Activated CD4-positive, alpha-beta T cell treated with anti-CD3 and anti-CD28 coated beads for 4 hours (primary cell): ENCODE data around the gene IFRD2.
A peak's percentile ranks its signal among the peaks of the same experiment; 100 is the strongest.

ENCODE experiments used
- DNase-seq, 2 donors: peaks; one replicate each; pipeline ENCODE4 v3.0.0-alpha.2; 2020

Gene IFRD2, protein sequence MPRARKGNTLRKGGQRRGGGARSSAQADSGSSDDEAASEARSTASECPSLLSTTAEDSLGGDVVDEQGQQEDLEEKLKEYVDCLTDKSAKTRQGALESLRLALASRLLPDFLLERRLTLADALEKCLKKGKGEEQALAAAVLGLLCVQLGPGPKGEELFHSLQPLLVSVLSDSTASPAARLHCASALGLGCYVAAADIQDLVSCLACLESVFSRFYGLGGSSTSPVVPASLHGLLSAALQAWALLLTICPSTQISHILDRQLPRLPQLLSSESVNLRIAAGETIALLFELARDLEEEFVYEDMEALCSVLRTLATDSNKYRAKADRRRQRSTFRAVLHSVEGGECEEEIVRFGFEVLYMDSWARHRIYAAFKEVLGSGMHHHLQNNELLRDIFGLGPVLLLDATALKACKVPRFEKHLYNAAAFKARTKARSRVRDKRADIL

DNA sequence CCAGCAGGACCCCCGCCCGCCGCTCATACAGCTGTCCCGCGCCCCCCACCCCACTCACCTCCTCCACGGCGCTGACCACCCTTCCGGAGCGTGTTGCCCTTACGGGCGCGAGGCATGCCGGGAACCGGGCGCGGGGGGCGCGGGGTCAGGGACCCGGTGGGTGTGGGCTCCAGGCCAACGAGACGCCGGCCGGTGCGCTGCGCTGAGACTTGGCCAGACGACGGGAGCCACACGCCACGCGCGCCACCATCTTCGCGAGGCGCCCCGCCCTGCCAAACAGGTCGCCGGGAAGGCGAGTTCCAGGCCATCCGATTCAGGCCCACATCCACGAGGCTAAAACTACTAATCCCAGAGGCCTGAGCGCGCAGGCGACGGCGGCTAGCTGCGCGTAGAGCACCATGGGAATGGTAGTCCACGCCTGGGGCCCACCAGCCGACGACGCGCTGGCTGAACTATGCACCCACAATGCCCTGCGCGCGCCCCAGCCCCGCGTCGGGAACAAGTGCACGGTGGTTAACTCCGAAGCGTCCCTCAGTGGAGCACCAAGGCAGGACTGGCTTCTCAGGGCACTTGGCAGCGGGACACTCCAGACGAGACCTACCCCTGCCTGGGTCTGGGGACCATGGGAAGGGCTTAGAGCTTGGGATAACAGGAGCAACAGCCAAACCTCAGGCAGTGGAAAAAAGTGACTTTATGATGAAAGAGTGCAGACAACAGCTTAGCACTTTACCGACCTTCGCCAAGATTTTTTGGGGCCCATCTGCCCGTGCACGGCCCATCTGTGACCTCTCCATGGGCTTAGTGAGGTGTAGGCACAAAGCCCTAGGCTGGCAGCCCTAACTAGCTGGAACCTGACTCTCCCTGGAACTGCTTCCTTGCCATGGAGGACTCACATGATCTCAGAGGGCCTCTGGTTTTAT lies at the start of gene IFRD2:
Gene IFRD2 (minus strand): TSS at position 271 of the 920 bp plus-strand sequence. CDS start 155 bp downstream, at position 116.
- DNase-seq: peak; percentile 94 to 95

DNA sequence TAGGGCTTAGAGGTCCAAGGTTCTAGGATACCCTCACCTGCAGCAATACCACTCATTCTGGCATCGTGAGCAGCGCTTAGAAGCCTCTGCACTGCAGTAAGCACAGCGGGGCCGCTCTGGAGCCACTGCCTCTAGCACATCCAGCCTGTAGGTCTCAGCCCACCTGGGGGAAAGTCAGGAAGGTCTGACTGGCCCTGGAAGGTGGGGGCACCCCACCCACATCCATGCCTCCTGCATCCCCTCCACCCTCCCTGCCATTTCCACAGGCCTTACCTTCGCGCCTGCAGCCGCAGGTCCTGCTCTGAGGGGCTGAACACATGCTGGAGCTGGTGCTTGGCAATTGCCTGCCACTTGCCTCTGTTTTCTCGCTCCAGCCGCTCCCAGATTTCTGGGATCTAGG lies 49.3 kb upstream of the IFRD2 start:
- no peak for DNase-seq

DNA sequence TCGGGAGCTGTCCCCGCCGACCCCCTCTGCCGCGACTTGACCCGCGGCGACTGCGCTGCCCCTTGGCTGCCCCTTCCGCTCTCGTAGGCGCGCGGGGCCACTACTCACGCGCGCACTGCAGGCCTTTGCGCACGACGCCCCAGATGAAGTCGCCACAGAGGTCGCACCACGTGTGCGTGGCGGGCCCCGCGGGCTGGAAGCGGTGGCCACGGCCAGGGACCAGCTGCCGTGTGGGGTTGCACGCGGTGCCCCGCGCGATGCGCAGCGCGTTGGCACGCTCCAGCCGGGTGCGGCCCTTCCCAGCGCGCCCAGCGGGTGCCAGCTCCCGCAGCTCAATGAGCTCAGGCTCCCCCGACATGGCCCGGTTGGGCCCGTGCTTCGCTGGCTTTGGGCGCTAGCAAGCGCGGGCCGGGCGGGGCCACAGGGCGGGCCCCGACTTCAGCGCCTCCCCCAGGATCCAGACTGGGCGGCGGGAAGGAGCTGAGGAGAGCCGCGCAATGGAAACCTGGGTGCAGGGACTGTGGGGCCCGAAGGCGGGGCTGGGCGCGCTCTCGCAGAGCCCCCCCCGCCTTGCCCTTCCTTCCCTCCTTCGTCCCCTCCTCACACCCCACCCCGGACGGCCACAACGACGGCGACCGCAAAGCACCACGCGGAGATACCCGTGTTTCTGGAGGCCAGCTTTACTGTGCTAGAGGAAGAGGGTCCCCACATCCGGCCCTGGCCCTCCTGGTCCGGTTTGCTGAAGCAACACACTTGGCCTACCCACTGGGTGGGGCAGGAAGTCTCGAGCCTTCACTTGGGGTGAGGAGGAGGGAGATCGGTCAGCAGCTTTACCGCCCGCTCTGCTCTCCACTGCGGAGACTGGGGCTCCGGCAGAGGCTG lies 48.5 kb upstream of the IFRD2 start, which contains the start of gene RASSF1:
Gene RASSF1 (minus strand): TSS at position 389 of the 882 bp plus-strand sequence. CDS start 31 bp downstream, at position 358.
- peak; percentile 48 to 54 for DNase-seq

DNA sequence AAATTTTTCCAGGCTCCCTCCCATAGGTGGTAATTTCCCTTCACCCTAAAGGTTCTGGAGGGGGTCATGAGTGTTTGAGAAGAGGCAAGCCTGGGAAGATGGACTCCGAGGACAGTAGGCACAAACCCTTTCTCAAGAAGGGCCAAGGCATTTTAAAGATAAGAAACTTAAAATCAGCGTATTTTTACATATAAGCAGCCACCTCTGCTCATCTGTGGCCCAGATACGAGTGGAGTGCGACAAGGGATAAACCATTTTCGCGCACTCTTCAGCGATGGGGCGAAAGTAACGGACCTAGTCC lies 47.9 kb upstream of the IFRD2 start:
- no peak for DNase-seq

DNA sequence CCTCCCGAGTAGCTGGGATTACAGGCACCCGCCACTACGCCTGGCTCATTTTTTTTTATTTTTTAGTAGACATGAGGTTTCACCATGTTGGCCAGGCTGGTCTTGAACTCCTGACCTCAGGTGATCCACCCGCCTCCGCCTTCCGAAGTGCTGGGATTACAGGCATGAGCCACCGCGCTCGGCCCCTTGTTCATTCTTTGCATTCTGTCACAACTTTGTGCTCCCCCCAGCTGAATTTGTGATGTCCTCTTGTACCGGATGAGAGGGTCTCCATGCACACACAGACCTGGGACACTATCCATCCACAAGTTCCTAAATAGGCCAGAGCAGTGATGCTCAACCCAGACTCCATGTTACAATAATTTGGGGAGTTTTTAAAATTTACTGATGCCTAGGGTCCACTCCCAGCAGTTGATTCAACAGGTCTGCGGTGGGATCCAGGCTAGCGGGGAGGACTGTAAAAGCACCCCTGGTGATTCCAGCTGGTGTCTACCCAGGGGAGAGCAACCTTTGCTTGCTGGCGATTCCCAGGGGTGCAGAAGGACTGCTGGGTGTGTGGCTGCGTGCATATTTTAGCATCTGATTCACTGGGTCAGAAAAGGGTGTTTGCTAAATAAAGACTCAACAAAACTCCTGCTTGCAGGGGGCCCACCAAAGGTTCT lies 47.4 kb upstream of the IFRD2 start:
- DNase-seq: no peak

DNA sequence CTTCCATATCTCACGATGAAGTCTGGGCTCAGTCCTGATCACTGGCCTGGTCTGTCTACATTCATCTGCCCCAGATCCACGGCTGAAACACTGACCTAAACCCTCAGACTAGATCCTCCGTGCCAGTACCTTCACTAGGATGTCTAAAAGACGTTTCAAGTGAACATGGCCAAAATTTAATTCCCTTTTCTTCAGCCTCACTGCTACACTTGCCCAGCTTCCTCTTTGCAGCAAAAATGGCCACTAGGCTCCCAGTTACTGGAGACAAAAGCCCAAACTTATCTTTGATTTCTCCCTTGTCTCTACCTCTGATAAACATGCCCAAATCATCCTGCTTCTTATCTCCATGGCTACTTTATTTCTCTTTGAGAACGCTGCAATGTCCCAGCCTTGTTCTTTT lies 46.7 kb upstream of the IFRD2 start:
- DNase-seq: no peak

DNA sequence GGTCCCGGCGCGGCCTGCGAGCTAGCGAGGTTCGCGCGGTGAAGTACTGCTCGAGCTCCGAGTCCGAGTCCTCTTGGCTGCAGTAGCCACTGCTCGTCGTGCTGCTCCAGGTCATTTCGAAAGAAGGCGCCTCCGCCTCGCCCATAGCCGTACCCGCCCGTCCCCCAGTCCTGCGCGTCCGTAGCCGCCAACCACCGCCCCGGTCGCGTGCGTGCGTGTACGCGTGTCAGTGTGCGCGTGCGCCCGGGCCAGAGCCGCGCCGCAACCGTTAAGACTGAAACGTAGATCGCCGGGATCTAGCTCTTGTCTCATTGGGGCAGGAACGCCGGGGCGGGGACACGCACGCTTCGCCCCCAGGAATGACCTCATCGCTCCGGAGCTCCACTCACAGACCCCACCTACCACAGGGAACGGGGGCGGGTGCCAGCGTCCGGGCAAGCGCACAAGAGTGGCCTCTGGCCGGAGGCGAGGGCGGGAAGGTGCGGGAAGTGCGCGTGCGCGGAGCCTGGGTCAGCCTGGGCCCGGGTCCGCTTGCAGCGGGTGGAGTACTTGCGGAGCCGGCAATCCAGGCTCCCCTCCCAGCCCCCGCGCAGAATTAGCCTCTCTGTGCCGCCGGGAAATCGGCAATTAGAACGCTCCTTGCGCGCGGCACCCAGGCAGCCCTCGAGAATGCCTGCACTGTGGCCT lies 45.1 kb upstream of the IFRD2 start:
- peak; percentile 93 to 95 for DNase-seq

DNA sequence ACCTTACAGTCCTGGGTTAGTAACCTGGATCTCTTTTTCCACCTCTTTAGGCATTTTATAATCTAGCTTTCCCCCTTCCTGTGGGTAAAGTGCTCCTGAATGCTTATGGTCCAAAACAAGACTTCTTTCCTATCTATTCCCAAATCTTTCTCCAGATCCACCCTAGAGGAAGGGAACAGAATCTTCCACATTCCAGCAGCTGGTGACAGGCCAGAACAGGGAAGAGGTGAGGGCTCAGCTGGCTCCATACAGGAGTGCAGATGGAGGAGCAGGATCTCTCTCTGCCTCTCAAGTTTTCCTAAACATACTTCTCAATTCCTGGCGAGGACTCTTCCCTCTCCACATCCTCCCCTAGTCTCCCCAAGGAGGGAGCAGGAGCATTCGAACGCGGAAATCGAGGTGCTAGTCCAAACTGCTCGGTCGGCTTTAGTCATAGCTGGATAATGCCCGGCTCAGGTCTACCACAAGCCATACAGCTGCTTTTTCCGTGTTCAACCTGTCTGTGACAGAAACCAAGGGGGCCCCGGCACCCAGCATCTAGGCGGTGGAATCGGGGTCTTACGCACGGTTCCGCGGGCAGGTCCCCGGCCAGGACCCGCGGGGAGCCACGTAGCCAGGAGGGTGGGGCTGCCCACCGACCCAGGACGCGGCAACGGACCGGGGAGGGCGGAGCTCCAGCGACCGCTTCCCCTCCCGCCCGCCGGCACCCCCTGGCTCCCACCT lies 44.4 kb upstream of the IFRD2 start:
- no peak for DNase-seq

DNA sequence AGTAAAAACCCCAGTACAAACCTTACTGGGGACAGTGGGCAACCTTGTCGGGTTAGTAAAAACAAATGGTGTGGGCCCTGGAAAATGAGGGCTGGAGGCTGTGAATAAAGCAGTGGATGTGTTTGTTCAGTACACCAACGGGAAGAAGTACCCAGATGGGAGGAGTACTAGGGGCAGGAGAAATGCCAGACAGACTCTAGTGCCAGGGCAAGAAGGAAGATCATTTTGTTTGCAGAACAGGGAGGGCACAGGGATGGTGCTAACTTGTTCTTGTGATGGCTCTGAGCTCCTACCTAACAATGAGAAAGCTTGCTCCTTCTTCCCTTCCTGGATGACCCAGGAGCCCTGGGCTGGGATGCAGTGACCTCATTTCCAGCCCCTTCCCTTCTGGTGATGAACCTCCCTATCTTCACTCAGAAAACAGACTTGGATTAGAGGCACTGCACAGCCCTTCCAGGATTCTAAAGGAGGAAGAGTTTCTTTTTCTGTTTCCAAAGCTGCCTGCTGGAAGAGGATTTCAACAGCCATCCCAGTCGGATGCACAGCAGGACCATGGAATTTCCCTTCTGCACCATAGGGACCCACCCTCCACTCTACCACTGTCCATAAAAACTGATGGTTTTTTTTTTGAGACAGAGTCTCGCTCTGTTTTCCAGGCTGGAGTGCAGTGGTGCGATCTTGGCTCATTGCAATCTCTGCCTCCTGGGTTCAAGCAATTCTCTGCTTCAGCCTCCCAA lies 42.3 kb upstream of the IFRD2 start:
- DNase-seq: no peak

DNA sequence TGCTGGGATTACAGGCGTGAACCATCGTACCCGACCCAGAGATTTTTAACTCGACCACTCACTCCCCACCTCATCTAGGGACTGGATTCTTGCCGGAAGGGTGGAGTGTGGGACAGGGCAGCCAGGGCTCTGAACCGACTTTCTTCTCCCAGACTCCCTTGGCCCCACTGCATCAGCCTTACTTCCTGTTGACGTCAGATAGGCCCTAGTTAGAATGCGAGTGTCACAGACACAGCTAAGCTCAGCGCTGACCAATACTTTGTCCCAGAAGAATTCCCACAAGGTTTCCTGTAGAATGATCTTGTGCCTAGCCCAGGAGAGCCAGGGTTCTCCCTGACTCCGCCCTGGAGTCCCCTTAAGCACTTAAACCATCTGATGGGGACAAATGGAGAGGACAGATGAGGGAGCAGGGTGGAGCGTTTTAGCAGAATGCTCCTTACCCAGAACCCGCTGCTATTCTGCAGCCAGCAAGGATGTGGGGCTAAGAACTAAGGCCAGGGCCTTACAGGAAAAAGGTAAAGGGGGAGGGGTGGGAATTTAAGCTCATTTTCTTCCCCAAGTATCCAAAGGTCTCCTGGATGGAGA lies 41.6 kb upstream of the IFRD2 start:
- DNase-seq: no peak

DNA sequence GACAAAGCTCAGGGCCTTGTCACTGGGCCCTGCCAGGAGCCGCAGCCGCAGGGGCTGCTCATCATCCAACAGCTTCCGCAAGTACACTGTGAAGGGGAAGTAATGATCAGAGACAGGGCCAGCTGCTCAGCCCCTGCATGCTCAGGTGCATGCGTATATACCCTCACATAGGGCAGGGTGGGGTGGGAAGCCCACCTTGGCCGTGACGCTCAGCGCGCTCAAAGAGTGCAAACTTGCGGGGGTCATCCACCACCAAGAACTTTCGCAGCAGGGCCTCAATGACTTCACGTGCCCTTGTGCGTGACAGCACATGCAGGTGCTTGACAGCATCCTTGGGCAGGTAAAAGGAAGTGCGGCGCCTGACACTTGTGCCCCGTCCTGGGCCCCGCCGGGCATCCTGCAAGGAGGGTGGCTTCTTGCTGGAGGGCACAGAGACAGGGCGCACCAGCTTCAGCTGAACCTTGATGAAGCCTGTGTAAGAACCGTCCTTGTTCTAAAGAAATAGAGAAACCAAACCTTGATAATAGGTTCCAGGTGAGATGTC lies 39.2 kb upstream of the IFRD2 start:
- no peak for DNase-seq

DNA sequence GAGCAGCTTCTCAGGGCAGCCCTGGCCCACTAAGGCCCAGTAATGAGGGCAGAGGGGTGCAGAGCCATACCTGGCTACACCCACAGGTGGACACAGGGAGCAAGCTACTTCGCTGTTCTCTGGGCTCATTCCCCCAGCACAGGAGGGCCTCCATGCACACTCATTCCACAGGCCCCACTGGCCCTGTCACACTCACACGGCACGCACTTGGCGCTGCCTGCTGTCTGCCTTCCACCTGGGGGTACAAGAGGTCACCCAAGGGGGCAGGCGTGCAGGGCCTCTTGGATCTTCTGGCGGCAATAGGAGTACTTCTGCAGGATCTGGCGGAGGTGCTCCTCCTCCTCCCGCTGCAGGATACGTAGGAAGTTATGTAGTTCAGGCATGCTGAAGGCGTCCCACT lies 38.1 kb upstream of the IFRD2 start:
- no peak for DNase-seq

DNA sequence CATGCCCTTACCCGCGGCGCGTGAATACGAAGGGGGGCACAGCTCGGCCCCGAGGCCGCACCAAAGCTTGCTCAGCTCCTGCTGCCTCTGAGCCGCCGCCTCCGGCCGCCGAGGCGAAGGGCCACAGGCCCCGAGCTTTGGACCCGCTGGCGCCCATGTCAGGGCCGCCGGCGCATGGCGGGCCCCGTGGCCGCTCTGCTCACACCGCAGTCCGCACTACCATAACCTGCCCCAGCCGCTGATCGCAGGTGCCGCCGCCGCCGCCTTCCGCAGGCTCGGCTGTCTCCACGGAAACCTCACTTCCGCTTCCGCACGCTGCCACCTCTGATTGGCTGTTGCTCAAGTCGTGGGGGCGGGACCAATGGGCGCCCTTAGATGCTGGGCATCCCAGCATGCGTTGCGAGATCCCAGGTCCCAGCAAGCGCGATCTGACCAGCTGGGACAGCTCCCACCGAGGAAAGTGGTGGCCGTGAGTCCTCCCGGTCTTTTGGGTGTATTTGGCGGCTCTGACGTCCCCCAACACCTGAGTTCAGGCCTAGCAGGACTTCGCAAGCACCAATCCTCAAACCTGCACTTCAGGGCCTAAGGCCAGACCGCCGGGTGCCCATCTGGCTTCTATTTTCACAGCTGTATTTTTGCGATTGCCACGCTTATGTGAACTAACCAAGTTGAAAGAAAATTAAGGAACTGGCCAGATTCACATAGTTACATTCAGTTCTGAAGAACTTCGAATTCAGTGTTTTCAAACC lies 35.9 kb upstream of the IFRD2 start, which contains the start of gene TUSC2:
Gene TUSC2 (minus strand): TSS at position 281 of the 749 bp plus-strand sequence. CDS start 124 bp downstream, at position 157.
- peak; percentile 94 to 96 for DNase-seq

DNA sequence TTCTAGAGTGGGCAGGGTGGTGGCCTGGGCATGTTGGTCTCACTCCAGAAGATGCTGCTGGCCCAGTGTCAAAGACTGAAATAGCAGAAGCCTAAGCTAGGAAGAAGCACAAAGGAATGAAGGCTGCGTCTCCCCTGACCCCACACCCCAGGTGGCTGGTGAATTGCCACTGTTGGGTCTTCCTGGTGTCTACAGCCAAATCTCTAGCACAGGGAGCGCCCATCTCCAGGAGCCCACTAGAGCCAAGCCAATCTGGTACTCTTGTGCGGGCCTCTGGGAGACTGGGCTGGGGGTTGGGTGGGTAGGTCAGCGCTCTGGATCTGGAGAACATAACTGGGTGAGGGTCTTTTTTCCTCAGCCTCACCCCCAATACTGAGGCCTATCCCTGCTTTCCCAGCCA lies 34.9 kb upstream of the IFRD2 start:
- no peak for DNase-seq

DNA sequence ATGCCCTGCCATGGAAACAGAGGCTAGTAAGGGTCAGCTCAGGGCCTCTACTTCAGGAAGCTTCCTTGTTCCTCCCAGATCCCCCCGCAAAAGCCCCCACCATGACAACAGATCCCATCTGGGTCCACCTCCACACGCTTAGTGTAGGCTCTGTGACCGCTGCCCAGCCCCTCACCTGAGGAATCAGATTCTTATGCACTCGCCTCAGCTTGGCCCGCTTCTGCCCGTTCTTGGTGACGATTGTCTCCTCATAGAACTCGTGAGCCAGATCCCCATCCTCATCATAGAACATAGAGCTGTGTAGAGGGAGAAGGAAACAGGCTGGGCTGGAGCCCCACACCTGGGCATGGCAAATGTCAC lies 33.9 kb upstream of the IFRD2 start:
- peak in 1 of 2 donors; percentile 1 for DNase-seq

DNA sequence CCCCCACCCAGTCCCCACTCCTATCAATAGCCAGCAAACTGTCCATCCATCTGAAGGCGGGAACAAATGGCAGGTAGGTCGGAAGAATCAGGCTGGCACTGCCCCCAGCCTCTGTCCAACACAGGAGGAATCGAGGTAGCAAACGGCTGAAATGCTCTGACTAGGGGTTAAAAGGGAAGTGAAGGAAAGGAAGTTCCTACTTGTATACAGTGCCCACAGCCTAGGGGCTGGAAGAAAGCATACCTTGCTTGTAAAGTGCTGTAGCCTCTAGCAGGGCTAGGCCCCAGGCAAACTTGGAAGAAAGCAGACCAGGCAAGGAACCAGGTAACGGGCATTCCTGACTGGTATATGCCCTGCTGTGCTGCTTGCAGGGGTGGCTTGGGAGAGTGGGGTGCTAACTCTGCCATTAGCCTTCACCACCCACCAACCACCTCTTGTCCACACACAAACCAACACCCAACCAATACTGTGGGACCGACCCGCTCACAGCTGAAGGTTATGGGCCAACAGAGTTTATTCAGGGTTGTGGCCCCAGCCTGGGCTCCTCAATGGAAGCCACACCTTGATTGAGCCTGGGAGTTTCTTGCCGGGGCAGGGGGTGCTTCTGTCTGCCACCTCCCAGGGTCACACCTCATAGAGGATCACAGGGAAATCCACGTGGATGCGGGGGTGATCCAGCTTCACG lies 33.4 kb upstream of the IFRD2 start:
- DNase-seq: peak in 1 of 2 donors; percentile 1

DNA sequence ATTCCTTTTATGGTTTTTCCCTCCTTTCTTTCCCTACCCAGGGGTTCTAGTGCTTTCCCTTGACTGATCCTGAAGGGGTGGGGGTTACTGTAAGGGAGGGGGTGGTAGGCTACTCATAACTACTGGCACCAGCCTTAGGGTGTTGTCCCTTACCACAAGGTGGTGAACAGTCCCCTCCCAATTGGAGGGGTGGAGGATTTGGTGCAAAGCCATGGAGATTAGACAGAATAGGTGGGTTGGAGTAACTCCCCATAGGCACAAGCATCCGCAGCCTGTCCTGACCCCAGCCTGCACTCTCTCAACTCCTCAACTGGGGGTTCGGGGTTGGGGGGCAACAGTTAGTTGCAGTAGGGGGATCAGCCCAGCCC lies 32.9 kb upstream of the IFRD2 start:
- no peak for DNase-seq
